Pancreas (tissue), 10 donors: ENCODE results near the gene GSTCD. TPM values are rescaled to one million over a fixed set of nuclear protein-coding genes. Genes with fewer than 3 reads are reported as not detected.
"Not testable (repeated sequence)": the region's sequence is repeated elsewhere in the genome, so short reads cannot be mapped to it uniquely, and the experiment has no call there.

Source experiments
- ATAC-seq, 4 donors: fragments of 200-7000 bp; cut with Tn5 transposase; one replicate each; pipeline versions ENCODE4 v1.8.0 to v1.9.1; 2020; ENCODE audit warnings: mild to moderate bottlenecking in 4 of 4, moderate library complexity in 4 of 4
- DNase-seq, 6 donors: peaks; one replicate each; pipeline ENCODE4 v3.0.0-alpha.2; 2020
- FAIRE-seq: peaks from 2 replicates; lab custom pipeline; 2012; peaks lifted over from hg19 to GRCh38; lab: Jason Lieb, UNC
- H3K27ac ChIP-seq, 4 donors: fragments of 200-600 bp; sonication (generic); 1 replicate in 3 of 4; 2 replicates in 1 of 4; pipeline versions ENCODE4 v1.5.0 to v1.8.0; 2020
- H3K27me3 ChIP-seq, 4 donors: fragments of 200-600 bp; one replicate each; pipeline ENCODE4 v1.8.0; 2021
- H3K36me3 ChIP-seq, 3 donors: fragments of 200-600 bp; sonication (generic) in 1 of 3; one replicate each; pipeline versions ENCODE4 v1.5.0 to v1.8.0; 2020 to 2021
- H3K4me1 ChIP-seq, 3 donors: fragments of 200-600 bp; one replicate each; pipeline ENCODE4 v1.8.0; 2021
- H3K4me3 ChIP-seq, 4 donors: fragments of 200-600 bp; sonication (generic) in 2 of 4; one replicate each; pipeline versions ENCODE4 v1.5.0 to v1.8.0; 2020 to 2021
- H3K9me3 ChIP-seq, 4 donors: fragments of 200-600 bp; one replicate each; pipeline ENCODE4 v1.8.0; 2021
- CTCF ChIP-seq, 4 donors: fragments of 200-600 bp; sonication (generic) in 3 of 4; IDR thresholded peaks; one replicate each; pipeline versions ENCODE4 v1.5.0 to v1.8.0; 2021; ENCODE audit warnings: antibody characterized with exemption in 4 of 4
- WGBS, 2 donors: extraction: QIAGEN DNeasy Blood & Tissue Kit; methylation state at CpG; one replicate each; pipeline ENCODE4 v1.1.7; 2013; 5-methylcytosine and 5-hydroxymethylcytosine counted together
- intact Hi-C, 3 donors: fragments of 100-400 bp; cut with DNase I; formaldehyde crosslinking; loops; one replicate each; pipeline versions ENCODE4 v1.11.1 to v1.14.2; 2022
- polyA plus RNA-seq, 2 donors: library from polyadenylated mRNA; stranded (reverse); fragments of 200-250 nt; gene quantifications; one replicate each; pipeline ENCODE4 v1.2.3, GENCODE V29; 2013
- total RNA-seq, 6 donors: library from RNA; stranded (reverse); fragmentation: NEBNext Ultra II Directional in 4 of 6; extraction: Animal tissue kit (Norgen Biotek cat#: 25700) in 4 of 6; gene quantifications; one replicate each; pipeline versions ENCODE4 v1.2.1 to v1.2.4, GENCODE V29; 2021 to 2023
- donor health status: healthy with polysubstance abuse.
- donor health status: DM: no; HTN: no; CAD: no; lungs with moderate emphysema.
- donor health status: DM: no; HTN: no; CAD: no.
- donor health status: control.
- donor health status: control.
- donor health status: Bipolar disorder and iron deficiency.
- donor health status: DM: yes; HTN: yes; CAD: no.
- donor health status: DM: no; HTN: no; CAD: no.
- donor health status: DM: no; HTN: no; CAD: no.
- donor health status: DM: yes; HTN: yes; CAD: no.

Gene GSTCD
- total and polyA plus RNA-seq, 8 donors = 1.3 to 5.7 (median 2.8) TPM

GRCh38 chr4:105679186-105679585, 29.4 kb upstream of the GSTCD start:
- no peaks in the 10 kb centered on the region for H3K36me3 ChIP-seq
- H3K4me1 ChIP-seq = peaks cover 30 to 33% (median 30%) of the 10 kb centered on the region in 3 donors
- H3K4me3 ChIP-seq = no peak overlapping the region
- intact Hi-C loops = no loop called here
- H3K27ac ChIP-seq = peak overlapping the region in 2 of 4 donors; percentile 20 to 22
- H3K9me3 ChIP-seq = no peaks in the 10 kb centered on the region
- DNase-seq (peak in 1 of 6 donors; percentile 5), ATAC-seq (peak; percentile 57 to 70 (median 63)), FAIRE-seq (no peak)
- H3K27me3 ChIP-seq = no peaks in the 10 kb centered on the region
- WGBS, 2 donors = 31 to 34% methylated on average over 2 of the region's 2 CpGs
- TF ChIP-seq CTCF (IDR thresholded peaks at IDR 0.05) = no peak

DNA sequence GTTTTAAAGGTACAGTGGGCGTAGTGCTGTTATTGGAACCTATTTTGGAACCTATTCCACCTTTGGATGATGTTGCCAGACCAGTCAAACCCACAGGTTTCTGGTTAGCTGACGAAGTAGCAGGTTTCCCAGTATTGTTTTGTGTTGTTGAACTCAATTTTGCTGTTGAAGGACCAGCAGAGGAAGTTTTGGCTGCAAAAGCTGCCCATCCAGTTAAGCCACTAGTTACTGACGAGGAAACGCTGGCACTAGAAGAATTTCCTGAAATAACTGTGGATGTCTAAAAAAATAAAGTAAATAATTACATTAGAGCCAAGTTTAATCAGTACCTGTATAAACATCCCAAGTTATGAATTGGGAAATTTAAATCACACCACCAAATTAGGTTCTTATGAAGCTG, 25.5 kb upstream of the GSTCD start:
- peaks cover 0 to under 1% (median 0%) of the 10 kb centered on the region in 3 donors for H3K36me3 ChIP-seq
- H3K27me3 ChIP-seq = no peaks in the 10 kb centered on the region
- ATAC-seq (peak; percentile 89 to 96 (median 92)), FAIRE-seq (peak; percentile 39), DNase-seq (peak; percentile 68 to 94 (median 92))
- peaks cover 30 to 37% (median 33%) of the 10 kb centered on the region in 3 donors for H3K4me1 ChIP-seq
- intact Hi-C loops = no loop called here
- 8 to 18% methylated on average over 4 of the region's 4 CpGs for WGBS, 2 donors
- H3K27ac ChIP-seq = peak overlapping the region in 2 of 4 donors; percentile 85
- no peak for TF ChIP-seq CTCF (IDR thresholded peaks at IDR 0.05)
- H3K4me3 ChIP-seq = no peak overlapping the region
- H3K9me3 ChIP-seq = no peaks in the 10 kb centered on the region

DNA sequence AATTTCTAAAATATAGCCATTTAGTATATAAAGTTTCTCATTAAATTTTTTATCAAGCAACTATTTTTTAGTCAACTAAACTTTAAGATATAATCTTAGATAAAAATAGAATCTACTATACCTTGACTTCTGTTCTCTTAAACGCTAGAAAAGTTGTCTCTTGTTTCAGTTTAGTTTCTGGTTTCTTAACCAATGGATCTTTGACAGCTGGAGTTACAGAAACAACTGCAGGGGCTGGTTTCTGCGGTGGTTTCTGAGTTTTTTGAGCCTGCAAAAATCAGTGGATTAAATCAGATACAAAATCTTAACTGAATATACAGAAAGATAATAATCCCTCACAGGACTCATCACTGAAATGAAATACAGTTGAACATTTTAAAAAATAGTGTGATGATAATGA, 22.0 kb upstream of the GSTCD start:
- no peaks in the 10 kb centered on the region for H3K9me3 ChIP-seq
- 82 to 84% methylated on average over 2 of the region's 2 CpGs for WGBS, 2 donors
- intact Hi-C loops = no loop called here
- FAIRE-seq (no peak), ATAC-seq (no peak), DNase-seq (no peak)
- H3K4me1 ChIP-seq = peaks cover 11 to 28% (median 23%) of the 10 kb centered on the region in 3 donors
- no peak overlapping the region for H3K4me3 ChIP-seq
- H3K36me3 ChIP-seq = peaks cover 0 to 9% (median 0%) of the 10 kb centered on the region in 3 donors
- H3K27ac ChIP-seq = no peak overlapping the region
- no peaks in the 10 kb centered on the region for H3K27me3 ChIP-seq
- no peak for TF ChIP-seq CTCF (IDR thresholded peaks at IDR 0.05)

DNA sequence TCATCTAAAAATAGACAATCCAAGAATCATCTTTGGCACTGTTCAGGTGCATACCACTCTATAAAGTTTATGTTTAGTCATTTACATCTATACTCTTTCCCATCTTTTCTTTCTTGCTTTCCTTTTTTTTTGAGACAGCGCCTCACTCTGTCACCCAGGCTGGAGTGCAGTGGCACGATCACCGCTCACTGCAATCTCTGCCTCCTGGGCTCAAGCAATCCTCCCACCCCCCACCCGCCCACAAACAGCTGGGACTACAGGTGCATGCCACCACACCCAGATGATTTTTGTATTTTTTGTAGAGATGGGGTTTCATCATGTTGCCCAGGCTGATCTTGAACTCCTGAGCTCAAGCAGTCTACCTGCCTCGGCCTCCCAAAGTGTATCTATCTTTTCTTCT, 13.8 kb upstream of the GSTCD start:
- FAIRE-seq, DNase-seq, H3K4me3 ChIP-seq, H3K4me1 ChIP-seq, ATAC-seq, intact Hi-C loops, H3K9me3 ChIP-seq, H3K36me3 ChIP-seq, H3K27ac ChIP-seq, H3K27me3 ChIP-seq: not testable (repeated sequence)
- WGBS, 2 donors = 96 to 99% methylated on average over 5 of the region's 5 CpGs

DNA sequence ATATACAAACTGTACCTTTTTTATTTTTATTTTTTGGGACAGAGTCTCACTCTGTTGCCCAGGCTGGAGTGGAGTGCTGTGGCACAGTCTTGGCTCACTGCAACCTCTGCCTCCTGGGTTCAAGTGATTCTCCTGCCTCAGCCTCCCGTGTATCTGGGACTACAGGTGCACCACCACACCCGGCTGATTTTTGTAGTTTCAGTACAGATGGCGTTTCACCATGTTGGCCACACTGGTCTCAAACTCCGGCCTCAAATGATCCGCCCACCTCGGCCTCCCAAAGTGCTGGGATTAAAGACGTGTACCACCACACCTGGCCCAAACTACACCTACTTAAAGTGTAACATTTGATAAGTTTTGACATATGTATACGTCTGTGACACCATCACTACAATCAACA, 12.8 kb upstream of the GSTCD start:
- H3K4me1 ChIP-seq, H3K9me3 ChIP-seq, H3K4me3 ChIP-seq, H3K27ac ChIP-seq, DNase-seq, ATAC-seq, FAIRE-seq, H3K27me3 ChIP-seq, H3K36me3 ChIP-seq, intact Hi-C loops: not testable (repeated sequence)
- WGBS, 2 donors = 90 to 96% methylated on average over 8 of the region's 8 CpGs

- TF ChIP-seq CTCF (IDR thresholded peaks at IDR 0.05) = no peak
- no peak for FAIRE-seq
- H3K4me1 ChIP-seq = peaks cover 0 to 2% (median 0%) of the 10 kb centered on the region in 3 donors
- intact Hi-C loops = no loop called here
- ATAC-seq = peak in 1 of 4 donors; percentile 41
- no peaks in the 10 kb centered on the region for H3K9me3 ChIP-seq
- no peak overlapping the region for H3K4me3 ChIP-seq
- no peak overlapping the region for H3K27ac ChIP-seq
- H3K27me3 ChIP-seq = no peaks in the 10 kb centered on the region
- 66 to 71% methylated on average over 2 of the region's 2 CpGs for WGBS, 2 donors
- H3K36me3 ChIP-seq = peaks cover 0 to 4% (median under 1%) of the 10 kb centered on the region in 3 donors
- DNase-seq = no peak
These were observed 10.0 kb upstream of the GSTCD start for GRCh38 chr4:105698607-105699006.
